Fibroblast of skin of back (primary cell): ENCODE results near the gene ADAMTSL5. TPM values are rescaled to one million over a fixed set of nuclear protein-coding genes. Genes with fewer than 3 reads are reported as not detected.
"Not testable (repeated sequence)": the region's sequence is repeated elsewhere in the genome, so short reads cannot be mapped to it uniquely, and the experiment has no call there.

Source experiments
- DNase-seq: peaks from one replicate; pipeline ENCODE4 v3.0.0-alpha.2; 2013
- polyA plus RNA-seq, 2 experiments: library from polyadenylated mRNA; unstranded; fragments of 120-200 nt; gene quantifications; one replicate each; pipeline ENCODE4 v1.2.1, GENCODE V29; 2013; ENCODE audit not compliant: insufficient read length in 2 of 2

The ADAMTSL5 gene, protein sequence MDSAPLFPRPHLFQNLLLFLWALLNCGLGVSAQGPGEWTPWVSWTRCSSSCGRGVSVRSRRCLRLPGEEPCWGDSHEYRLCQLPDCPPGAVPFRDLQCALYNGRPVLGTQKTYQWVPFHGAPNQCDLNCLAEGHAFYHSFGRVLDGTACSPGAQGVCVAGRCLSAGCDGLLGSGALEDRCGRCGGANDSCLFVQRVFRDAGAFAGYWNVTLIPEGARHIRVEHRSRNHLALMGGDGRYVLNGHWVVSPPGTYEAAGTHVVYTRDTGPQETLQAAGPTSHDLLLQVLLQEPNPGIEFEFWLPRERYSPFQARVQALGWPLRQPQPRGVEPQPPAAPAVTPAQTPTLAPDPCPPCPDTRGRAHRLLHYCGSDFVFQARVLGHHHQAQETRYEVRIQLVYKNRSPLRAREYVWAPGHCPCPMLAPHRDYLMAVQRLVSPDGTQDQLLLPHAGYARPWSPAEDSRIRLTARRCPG
- polyA plus RNA-seq (2013, experiment 1 of 2; ENCODE audit: insufficient read length) = 22.5 TPM
- 26.8 TPM for polyA plus RNA-seq (2013, experiment 2 of 2; ENCODE audit: insufficient read length)

DNA sequence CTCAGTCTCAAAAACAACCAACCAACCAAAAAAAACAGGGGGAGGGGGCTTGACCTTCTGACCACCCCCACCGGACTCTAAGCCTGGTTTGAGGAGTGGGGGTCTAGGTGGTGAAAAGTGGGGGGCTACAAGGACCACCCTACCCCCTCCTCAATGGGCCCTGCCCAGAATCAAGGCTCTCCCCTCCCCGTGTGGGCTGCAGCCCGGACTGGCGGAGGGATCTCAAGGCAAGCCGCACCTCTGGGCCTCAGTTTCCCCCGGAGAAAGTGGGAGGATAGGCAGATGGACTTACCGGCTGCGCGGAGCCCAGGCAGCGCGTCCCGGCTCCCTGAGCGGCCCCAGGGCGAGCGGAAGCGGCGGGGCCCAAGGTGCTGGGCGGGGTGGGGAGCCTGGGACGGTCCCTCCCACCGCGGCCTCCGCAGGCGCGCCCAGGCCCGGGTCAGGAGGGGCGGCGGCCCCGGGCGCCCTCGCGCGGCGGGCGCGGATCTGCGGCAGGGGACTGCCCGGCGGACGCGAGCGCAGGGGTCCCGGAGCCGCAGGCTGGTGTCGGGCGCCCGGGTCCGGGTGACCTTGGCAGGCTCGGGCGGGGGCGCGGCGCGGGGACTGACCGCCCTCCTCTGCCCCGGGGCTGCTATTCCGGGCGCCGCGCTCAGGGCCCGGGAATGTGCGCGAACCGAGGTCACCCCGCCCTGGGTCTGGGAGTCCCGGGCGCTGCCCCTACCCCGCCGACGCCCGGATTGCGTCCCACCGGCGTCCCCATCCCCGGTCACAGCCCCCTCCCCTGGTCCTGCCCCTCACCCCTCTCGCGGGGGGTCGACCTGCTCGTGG, at the start of gene ADAMTSL5:
TSS of gene ADAMTSL5 (minus strand) at position 349 of the 828 bp plus-strand sequence. CDS start 2,076 bp downstream, outside the sequence.
- DNase-seq = peak; percentile 76

DNA sequence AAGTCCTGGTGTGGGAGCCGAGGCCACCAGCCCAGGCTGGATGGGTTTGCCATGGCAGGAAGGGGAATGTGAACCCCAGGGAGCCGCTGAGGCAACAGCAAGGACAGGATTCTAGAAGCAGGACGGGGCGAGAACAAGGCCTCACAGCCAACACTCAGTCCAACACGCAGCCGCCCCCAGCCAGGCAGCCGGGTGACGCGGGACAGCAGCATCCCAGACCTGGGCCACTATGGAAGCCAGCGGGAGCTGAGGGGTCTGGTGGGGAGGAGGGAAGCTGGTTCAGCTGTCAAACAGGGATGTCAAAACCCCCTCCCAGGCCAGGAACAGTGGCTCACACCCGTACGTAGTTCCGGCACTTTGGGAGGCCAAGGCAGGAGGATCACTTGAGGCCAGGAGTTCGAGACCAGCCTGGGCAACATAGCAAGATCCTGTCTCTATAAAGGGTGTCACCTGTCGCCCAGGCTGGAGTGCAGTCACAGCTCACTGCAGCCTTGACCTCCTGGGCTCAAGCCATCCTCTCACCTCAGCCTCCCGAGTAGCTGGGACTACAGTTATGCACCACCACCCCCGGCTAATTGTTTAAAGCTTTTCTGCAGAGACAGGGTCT, 48.5 kb upstream of the ADAMTSL5 start:
- DNase-seq = no peak

DNA sequence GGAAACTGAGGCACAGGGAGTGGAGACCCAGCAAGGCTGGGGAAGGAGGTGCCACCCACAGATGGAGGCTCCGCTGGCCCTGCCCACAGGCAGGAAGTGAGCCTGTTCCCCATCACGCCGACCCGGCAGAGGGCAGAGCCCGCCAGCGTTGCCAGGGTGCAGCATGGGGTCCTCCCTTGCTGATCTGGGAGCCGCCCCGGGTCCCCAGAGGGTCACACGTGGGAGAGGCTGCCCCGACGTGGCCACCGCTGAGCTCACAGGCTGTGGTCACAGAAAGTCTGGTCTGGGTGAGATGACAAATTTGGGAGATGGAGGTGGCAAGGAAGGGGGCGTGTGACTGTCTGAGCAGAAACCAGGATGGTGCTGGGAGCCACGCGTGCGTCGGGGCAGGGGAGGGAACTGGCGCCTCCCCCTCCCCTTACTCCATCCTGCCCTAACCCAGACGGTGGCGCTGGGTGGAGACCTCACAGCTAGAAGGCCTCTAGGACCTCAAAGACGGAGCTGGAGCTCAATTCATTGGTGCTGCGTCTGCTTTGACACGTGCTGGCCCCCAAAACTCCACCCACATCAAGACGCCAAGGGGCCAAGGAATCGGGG, 47.6 kb upstream of the ADAMTSL5 start:
- no peak for DNase-seq

DNA sequence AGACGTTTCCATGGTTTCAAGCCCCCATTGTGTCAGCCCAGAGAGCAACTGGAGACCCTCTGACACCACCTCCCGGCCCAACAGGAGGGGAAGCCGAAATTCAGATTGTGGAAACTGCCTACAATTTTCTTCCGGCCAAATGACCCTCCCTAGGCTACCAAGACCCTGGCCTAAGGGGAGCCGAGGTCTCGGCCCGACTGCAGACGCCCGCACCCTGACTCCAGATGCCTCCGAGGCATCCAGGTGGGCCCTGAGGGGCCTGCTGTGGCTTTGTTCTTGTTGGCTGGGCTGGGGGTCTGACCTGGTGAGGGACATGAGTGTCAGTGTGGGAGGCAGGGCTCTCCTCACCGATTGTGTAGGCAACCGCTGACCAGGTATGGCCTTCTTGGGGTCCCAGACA, 45.7 kb upstream of the ADAMTSL5 start:
- DNase-seq = no peak

DNA sequence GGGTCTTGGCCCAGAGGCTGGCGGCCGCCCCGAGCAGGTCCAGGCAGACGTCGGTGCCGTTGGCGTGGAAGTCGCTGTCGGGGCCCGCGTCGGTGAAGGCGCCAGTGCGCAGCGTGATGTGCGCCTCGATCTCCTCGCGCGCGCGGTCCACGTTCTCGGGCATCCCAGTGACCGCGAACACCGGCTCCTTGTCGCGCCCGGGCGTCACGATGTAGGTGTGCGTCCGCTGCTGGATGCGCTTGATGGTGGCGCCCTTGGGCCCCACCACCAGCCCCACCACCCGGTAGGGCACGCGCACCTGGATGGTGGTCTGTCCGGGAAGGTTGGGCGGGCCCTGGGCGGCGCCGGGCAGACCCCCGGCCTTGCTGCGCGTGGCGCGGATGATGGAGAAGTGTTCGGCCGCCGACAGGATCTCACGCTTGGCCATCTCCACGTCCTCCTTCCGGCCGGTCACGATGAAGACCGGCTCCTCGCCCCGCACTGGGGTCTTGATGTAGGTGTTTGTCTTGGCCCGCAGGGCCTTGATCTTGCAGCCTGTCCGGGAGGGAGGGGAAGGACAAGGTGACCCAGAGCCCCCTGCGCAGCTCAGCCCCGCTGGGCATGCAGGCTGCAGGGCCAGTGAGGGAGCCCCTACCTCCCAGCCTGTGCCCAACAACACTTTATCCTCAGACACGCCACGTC, 43.7 kb upstream of the ADAMTSL5 start:
- no peak for DNase-seq

DNA sequence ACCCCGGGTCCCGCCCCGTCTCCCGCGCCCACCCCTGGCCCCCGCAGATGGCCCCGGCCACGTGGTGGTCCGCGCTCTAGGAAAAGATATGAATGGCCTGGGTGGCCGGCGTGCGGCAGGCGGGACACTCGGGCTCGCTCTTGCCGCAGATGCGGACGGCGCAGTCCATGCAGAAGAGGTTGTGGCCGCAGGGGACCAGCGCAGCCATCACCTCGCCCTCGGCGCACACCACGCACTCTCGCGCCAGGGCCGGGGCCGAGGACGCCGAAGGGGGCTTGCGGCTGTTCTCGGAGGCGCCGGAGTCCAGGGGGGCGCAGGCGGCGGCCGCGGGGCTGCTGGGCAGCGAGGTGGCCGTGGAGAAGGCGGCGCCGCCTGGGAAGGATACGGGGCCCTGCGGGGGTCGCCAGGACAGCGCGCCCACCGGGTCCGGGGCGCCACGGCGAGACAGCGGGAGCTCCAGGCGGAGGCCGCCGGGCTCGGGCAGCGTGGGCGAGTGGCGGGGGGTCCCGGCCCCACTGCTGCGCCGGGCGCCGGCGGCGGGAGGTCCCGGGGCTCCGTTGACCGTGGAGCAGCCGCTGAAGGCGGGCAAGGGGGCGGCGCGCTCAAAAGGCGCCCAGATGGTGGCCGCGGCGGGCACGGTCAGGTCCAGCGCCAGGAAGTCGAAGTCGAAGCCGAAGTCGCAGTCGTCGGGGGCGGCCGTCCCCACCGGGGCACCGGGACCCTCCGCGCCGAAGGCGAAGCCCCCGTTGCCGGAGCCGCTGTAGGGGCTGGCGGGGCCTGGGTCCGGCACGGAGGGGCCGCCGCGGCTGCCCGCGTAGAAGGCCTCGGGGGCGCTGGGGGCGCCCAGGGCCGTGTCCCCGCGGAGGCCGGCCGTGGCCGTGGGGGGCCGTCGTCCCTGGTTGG, 42.9 kb upstream of the ADAMTSL5 start:
- DNase-seq = no peak

DNA sequence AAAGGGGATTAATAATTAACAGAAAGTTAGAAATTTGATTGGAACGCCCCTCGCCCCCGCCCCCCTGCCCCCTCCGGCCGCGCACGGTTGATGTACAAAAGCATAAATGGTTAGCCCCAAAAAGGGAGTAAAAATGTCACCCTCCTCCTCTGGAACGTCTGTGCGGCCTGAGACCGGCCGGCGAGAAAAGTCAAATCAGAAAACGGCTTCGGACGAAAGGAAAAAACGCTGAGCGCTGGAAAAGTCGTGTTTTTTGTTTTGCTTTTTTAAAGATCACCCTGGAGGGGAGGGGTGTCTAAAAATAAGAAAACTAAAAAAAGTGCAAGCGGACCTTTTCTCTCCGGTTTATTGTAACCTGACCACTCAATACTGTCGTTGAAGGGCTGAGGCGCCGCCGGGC, 42.1 kb upstream of the ADAMTSL5 start:
- DNase-seq = no peak

DNA sequence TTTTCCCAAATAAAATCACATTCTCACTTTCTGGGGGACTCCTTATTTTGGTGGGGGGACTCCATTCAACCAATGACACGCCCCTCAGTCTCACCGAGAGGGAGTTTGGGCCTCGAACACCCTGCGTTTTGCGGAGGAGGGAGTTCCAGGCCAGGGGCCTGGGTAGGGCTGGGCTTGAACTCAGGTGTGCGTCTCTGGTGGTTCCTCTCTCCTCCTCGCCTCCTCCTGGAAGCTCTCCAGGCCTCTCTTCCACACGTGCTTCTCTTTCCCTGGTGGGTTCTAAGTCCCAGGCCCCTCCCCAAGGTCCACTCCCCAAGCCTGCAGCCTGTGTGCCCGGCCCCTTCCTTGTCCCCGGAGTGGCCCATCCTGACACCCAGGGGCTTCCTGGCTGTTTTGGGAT, 40.6 kb upstream of the ADAMTSL5 start:
- no peak for DNase-seq

DNA sequence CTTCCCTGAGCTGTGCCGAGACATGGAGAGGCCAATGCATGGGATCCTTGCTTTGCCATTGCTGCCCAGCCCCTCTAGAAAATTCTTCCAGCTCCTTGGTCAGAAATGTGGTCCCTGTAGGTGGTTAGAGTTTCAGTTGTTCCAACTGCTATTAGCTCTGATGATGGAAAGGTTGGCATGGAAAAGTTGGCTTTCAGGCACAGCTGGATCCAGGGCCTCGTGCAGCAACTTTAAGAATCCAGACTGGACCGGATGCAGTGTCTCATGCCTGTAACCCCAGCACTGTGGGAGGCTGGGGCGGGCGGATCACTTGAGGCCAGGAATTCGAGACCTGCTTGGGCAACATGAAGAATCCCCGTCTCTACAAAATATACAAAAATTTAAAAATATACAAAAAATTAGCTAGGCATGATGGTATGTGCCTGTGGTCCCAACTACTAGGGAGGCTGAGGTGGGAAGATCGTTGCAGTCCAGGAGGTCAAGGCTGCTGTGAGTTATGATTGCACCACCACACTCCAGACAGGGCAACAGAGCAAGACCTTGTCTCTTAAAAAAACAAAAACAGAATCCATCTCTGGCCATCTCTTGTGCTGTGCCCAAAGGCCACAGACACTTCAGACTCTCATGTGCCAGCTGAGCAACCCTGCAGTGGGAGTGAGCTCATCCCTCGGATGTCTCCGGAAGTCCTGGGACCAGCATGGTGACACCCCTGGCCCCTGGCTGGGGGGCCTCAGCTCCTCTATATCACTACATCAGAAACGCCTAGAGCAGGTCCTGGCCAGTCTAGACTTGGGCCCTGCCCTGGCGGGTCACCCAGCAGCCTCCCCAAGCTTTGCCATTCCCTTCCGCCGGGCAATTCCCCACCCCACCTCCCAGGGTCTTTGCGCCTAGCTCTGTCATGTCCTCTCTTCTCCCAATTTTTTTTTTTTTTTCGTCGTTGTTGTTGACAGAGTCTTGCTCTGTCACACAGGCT, 38.5 kb upstream of the ADAMTSL5 start:
- DNase-seq = no peak

DNA sequence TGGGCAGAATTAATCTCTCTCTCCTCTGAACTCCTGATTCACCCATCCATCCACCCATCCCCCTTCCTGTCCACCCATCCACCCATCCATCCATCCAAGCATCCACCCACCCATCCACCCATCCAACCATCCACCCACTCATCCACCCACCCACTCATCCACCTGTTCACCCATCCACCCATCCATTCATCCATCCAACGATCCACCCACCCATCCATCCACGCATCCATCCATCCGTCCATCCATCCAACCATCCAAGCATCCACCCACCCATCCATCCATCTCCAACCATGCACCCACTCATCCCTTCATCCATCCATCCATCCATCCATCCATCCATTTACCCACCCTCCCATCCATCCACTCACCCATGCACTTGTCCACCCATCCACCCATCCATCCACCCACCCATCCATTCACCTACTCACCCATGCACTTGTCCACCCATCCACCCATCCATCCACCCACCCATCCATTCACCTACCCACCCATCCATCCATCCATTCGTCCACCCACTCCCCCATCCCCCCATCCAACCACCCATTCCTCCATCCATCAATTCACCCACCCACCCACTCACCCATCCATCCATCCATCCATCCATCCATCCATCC, 36.6 kb upstream of the ADAMTSL5 start:
- no peak for DNase-seq

DNA sequence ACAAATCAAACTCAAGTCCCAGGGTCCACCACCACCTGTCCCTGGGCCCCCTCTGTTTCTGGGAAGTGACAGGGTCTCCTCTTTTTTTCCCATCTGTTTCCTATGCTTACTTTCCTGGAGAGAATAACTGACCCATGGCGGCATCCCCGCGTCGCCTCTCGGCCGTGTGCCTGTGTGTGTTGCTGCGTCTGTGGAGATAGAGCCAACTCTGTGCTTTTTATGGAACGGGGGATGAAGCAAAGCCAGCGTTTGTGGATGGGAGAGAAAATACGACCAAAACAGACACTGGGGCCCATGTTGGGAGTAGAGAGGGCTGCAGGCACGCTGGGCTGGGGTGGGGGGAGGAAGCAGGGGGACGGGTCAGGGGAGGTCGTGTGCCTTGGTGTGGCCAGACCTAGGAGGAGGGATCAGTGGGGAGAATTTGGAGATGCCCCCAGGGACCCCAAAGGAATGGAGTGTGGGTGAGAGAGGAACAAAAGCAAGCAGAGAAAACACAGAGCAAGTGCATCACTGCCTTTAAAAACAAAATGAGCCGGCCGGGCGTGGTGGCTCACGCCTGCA, 27.6 kb upstream of the ADAMTSL5 start:
- DNase-seq = no peak

DNA sequence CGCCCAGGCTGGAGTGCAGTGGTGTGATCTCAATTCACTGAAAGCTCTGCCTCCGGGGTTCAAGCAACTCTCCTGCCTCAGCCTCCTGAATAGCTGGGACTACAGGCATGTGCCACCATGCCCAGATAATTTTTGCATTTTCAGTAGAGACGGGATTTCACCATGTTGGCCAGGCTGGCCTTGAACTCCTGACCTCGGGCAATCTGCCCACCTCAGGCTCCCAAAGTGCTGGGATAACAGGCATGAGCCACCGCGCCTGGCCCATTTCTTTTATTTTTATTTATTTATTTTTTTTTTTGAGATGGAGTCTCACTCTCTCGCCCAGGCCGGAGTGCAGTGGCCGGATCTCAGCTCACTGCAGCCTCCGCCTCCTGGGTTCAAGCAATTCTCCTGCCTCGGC, 26.9 kb upstream of the ADAMTSL5 start:
- not testable (repeated sequence) for DNase-seq

DNA sequence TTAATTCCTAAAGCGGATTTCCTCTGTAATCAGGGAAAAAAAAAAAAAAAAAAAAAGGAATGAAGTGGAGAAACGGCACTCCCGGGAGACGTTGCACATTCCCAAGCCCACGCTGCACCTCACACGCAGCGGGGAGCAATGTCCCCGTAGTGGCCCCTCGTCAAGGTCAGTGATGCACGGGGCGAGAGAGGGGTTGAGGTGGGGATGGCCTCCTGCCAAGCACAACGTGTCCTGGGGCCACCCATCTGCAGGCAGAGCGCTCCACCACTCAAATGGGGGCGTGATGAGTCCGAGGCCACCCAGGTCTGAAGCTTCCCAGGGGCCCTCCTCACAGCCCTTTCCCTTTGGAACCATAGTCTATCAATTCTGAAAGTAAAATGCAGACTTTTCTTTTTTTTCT, 26.2 kb upstream of the ADAMTSL5 start:
- no peak for DNase-seq

DNA sequence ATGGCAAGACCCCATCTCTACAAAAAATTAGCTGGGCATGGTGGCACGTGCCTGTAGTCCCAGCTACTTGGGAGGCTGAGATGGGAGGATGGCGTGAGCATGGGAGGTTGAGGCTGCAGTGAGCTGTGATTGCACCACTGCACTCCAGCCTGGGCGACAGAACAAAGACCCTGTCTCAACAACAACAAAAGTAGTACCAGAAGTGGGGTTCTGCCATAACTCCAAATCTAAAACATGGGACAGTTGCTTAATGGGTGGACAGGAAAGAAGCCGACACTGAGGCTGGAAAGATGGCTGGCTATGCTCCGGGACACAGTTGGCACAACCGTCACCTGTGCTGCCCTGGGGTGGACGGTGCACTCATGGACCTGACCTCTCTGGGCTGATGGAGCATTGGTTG, 22.9 kb upstream of the ADAMTSL5 start:
- not testable (repeated sequence) for DNase-seq

DNA sequence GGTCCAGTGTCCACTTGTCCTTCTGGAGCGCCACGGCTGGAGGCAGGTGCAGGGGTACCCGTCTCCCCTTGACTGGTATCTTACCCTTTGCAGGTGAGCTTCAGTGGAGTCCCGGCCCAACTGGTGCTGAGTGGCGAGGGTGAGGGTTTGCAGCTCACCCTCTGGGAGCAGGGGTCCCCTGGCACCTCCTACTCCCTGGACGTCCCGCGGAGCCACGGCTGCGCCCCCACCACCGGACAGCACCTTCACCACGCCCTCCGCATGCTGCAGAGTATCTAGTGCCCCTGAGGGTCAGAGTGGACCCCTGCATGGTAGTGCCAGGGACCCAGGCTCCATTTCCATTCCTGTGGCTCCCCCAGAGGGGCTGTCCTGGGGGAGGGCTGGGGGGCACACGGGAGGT, 22.2 kb upstream of the ADAMTSL5 start:
- no peak for DNase-seq

DNA sequence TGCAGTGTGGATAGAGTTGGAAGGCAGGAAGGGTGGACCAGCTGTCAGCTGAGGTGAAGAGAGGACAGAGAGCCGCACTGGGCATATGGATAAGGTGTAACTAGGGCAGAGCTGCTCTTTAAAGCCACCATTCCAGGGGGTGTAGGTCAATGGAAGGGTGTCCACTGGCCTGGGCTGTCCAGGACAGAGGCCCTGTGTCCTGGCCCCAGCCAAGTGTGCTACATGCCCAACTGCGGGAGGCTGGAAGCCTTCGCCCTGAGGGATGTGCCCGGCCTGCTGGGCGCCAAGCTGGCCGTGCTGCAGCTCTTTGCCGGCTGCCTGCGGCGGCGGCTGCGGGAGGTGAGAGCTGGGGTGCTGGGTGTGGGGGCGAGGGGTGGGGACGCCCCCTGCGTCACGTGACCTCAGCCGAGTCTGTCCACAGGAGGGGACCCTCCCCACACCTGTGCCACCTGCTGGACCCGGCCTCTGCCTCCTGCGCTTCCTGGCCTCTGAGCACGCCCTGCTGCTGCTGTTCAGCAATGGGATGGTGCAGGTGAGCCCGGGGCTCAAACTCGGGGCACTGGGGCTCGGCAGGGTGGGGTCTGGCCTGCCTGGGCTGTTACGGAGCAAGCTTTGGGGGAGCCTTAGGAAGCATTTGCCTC, 20.8 kb upstream of the ADAMTSL5 start:
- no peak for DNase-seq

DNA sequence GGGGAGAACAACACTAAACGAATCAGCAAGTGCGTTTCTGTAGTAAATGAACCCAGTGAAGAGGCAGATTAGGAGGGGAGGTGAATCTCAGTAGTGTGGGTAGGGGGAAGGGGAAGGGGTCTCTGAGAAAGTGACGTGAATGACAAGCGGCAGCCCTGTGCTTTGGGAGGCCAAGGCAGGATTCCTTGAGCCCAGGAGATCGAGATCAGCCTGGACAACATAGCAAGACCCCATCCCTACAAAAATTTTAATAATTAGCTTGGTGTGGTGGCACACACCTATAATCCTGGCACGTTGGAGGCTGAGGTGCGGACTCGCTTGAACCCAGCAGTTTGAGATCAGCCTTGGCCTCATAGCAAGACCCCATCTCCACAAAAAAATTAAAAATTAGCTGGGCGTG, 19.2 kb upstream of the ADAMTSL5 start:
- DNase-seq = no peak

DNA sequence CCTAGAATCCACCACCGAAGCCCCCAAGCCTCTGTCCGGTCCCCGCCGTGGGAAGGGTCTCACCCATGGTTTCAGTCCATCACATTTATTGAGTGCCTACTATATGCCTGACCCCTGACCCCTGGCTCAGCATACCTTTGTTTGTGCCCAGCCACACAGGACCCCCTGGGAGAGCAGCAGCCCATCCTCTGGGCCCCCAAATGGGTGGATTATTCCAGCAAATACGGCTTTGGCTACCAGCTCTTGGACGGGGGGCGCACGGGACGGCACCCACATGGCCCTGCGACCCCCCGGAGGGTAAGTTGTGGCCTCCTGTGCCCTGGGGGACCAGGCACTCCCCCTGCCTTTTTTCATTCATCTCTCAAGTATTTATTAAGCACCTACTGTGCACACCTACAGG, 18.8 kb upstream of the ADAMTSL5 start:
- DNase-seq = no peak
